Measurements from ENCODE around the gene METTL24. TPM values are rescaled to one million over a fixed set of nuclear protein-coding genes. Genes with fewer than 3 reads are reported as not detected.

The METTL24 gene
- total RNA-seq, 2 donors from 2014 or later: not detected

DNA sequence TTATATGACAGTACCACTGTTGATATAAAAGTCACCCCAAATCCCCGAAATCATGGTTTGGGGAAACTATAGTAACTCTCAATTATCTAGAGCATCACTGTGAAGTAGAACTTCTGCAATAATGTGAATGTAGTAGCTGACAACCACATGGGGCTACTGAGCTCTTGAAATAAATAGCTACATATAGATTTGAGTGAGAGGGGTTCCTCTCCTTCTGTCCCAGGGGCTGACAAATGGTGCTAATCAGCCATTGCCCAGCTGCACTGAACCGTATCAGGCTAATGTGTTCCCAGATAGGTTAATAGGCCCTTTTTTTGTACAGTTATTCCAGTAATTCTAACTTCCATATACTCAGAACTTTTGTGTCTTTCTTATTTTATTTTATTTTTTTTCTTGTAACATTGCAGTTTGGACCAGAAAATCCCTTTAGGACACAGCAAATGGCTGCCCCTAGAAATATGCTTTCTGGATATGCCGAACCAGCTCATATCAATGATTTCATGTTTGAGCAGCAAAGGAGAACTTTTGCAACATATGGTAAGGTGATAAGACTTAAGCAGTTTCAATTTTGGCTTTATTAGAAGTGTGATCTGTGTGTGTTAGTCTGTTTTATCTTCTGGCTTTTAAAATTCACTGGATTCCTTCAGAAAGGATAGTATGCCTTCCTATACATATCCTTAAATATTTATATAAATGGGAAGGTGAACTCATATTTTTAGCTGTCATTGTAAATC lies 156.8 kb downstream of the METTL24 start:
- Mint-ChIP-seq H3K4me1 (peaks cover 5% of the 10 kb centered on the region), H3K36me3 (ENCODE audit: low read depth) (no peaks in the 10 kb centered on the region), H3K4me3 (no peak overlapping the region), H3K27me3 (no peaks in the 10 kb centered on the region), H3K27ac (no peak overlapping the region)
- no peak for DNase-seq
- no peak for ATAC-seq
- no peaks in the 10 kb centered on the region for H3K9me3 ChIP-seq (ENCODE audit: control insufficient read depth, low read length, poor library complexity, severe bottlenecking)

DNA sequence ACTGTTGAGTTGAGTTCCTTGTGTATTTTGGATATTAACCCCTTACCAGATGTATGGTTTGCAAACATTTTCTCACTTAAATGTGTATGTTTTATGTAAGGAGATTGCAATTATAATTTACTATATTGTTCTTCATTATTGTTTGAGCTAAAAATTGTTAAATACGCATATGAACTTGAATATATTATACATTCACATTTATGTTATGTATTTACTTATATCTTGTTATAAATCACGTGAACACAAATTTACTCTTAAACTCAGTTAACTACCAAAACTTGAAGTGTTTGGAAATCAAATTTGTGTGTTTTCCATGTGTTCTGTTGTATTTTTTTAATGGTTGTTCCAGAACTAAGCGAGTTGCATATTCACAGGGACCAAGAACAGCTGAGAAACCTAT lies 159.6 kb downstream of the METTL24 start:
- no peak overlapping the region for H3K4me3 Mint-ChIP-seq
- DNase-seq (no peak), ATAC-seq (no peak)
- no peak overlapping the region for H3K27ac Mint-ChIP-seq
- no peaks in the 10 kb centered on the region for H3K9me3 ChIP-seq (ENCODE audit: control insufficient read depth, low read length, poor library complexity, severe bottlenecking)
- H3K36me3 Mint-ChIP-seq (ENCODE audit: low read depth): no peaks in the 10 kb centered on the region
- no peaks in the 10 kb centered on the region for H3K27me3 Mint-ChIP-seq
- peaks cover 9% of the 10 kb centered on the region for H3K4me1 Mint-ChIP-seq

DNA sequence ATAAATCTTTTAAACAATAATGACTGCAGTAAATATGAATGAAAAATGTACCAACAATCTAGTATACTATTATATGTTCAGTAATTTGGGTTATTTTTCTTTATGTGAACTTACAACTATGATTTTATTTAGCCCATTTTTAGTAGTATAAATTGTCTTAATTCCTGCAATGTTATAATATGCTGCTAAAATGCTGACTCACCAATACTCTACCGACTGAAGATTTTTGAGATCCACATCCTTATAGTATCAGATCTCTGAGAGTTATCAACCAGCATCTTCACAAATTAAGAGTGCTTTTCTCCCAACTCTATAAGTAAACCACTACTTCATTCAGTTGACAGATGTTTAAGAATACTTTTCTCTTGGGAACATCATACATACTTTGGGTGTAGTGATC lies 161.3 kb downstream of the METTL24 start:
- no peaks in the 10 kb centered on the region for H3K9me3 ChIP-seq (ENCODE audit: control insufficient read depth, low read length, poor library complexity, severe bottlenecking)
- H3K4me3 Mint-ChIP-seq: no peak overlapping the region
- no peak overlapping the region for H3K27ac Mint-ChIP-seq
- no peak for DNase-seq
- no peak for ATAC-seq
- H3K36me3 Mint-ChIP-seq (ENCODE audit: low read depth): no peaks in the 10 kb centered on the region
- no peaks in the 10 kb centered on the region for H3K27me3 Mint-ChIP-seq
- peaks cover 7% of the 10 kb centered on the region for H3K4me1 Mint-ChIP-seq

- H3K27ac Mint-ChIP-seq: no peak overlapping the region
- no peak for ATAC-seq
These were observed 162.5 kb downstream of the METTL24 start for GRCh38 chr6:110195639-110196038.

More at GRCh38 chr6:110195639-110196038, 162.5 kb downstream of the METTL24 start:
- peaks cover 7% of the 10 kb centered on the region for H3K4me1 Mint-ChIP-seq
- H3K27me3 Mint-ChIP-seq: no peaks in the 10 kb centered on the region
- DNase-seq: no peak
- no peak overlapping the region for H3K4me3 Mint-ChIP-seq
- H3K36me3 Mint-ChIP-seq (ENCODE audit: low read depth): no peaks in the 10 kb centered on the region
- no peaks in the 10 kb centered on the region for H3K9me3 ChIP-seq (ENCODE audit: control insufficient read depth, low read length, poor library complexity, severe bottlenecking)

Other genes starting within 250 kb of the METTL24 start
- gene WASF1, start 178.7 kb downstream of the METTL24 start, total RNA-seq: 1 to 10 TPM in 1 of 2 donors, under 1 TPM in 1; 0.94 to 3.8 TPM
- 10 to 100 TPM; 26.5 to 28.6 TPM for gene CDC40, start 177.9 kb downstream of the METTL24 start, total RNA-seq
- gene DDO, start 57.2 kb upstream of the METTL24 start, total RNA-seq: under 1 TPM; 0.12 to 0.21 TPM
- not detected for gene SLC22A16, start 118.3 kb upstream of the METTL24 start, total RNA-seq

Measured in T-helper 17 cell (primary cell).